Activated CD4-positive, alpha-beta T cell treated with anti-CD3 and anti-CD28 coated beads for 1 hour (primary cell): ENCODE measurements around the gene REG1B.

Source experiments
- DNase-seq: peaks from one replicate; pipeline ENCODE4 v3.0.0-alpha.2; 2020

REG1B gene, protein sequence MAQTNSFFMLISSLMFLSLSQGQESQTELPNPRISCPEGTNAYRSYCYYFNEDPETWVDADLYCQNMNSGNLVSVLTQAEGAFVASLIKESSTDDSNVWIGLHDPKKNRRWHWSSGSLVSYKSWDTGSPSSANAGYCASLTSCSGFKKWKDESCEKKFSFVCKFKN

DNA sequence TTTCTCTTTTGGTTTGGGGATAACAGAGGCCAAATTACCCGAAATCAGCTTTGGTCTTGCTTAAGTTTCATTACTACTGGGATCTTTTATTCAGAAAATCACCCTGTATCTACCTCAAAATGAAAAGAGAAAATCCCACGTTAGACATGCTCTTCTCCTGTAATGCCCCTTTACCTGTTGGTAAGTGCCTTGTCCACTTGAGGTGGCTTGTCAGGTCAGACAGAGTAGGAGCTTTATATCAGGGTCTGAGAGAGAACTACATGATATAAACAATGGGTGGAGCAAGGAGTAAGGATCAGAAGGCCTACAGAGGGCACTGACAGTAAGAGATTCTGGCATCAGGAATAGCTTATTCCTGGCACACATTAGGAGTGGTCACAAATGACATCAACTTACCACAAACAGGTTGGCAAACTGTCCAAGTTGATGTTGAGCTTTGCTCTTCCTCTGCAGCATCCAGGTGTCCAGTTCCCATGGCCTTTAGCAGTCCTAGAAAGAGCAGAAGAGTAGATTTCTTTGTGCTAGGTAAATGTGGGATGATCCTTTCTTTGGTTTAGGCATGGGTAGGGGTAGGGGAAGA, at the start of gene REG1B:
REG1B (minus strand) TSS at position 209 of the 580 bp plus-strand sequence. CDS start 381 bp downstream, outside the sequence.
- no peak for DNase-seq

DNA sequence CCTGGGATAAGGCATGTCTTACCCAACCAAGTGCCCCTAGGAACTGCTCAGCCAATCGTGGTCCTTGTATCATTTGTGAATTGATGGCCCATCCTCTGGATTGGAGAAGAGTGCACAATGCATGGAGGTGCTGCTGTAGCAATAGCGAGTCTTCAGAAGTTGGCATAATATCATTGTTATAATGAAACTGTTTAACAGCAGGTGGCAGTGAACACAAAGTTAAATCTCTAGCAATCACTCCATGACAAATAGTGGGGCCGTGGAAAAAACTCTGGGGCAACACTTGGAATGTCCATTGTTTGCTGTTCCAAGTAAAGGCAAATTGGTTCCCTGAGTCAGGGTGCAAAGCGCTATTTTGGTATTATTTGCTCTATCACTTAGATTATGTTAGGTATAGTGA, 43.9 kb upstream of the REG1B start:
- DNase-seq, result no peak

DNA sequence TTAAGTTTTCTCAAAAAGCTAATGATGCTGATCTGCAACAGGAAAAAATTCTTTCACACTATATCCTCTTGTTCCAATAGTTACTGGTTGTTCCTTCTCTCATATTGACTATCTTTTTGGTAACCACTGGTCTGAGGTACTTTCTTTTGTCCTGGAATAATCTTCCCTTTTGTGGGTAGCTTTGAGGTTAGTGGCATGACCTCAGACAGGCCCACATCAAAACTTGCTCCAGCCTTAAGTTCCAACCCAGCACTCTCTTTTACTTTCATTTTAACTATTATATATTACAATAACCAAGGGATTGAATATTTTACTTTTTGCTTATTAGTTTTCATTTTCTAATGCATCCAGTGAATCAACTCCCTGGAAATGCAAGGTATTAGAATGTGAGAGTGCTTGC, 42.0 kb upstream of the REG1B start:
- no peak for DNase-seq

DNA sequence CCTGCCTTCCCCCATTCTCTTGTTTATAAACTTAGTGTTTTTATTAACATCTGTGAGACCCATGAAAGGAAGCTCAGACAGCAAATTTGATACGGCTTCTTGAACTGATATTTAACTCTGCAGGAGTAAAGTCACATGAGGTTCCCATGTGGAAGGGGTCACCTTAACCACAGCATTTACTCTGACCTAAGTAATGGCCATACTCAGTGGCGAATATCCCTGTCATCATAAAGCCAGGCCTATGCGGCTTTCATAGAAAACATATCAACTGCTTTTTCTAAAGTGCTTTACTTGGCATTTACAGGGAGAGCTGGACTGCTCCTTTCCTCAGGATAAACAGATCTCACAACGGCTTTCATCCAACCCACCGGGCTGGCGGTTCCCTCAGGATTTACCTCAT, 41.5 kb upstream of the REG1B start:
- no peak for DNase-seq

DNA sequence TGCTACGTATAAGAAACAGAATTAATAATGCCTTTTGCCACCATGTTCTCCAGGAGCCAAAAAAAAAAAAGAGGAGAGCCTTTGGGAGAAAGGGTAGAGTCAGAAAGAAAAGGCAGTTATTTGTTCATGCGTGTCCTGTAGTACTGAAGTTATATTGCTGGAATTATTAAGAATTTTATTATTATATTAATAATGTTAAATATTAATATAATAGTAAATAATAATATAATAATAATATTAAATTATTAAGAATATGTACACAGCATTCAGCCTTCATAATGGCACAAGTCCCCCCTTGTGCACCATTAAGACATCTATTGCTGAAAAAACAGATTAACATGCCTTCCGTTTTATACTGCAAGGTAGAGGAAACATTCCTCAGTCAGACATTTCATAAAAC, 40.6 kb upstream of the REG1B start:
- no peak for DNase-seq

DNA sequence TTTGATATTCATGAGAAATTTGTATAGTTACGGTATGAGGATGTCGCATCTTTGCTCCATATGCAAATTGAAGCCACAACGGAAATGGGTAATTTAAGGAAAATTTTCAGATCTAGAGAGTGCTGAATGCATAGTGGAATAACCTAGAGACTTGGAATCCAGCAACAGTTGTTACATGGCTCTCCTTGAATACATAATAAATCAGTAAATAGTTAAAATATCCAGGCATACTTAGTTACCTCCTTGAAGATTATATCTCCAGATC, 37.9 kb upstream of the REG1B start:
- DNase-seq, result no peak

DNA sequence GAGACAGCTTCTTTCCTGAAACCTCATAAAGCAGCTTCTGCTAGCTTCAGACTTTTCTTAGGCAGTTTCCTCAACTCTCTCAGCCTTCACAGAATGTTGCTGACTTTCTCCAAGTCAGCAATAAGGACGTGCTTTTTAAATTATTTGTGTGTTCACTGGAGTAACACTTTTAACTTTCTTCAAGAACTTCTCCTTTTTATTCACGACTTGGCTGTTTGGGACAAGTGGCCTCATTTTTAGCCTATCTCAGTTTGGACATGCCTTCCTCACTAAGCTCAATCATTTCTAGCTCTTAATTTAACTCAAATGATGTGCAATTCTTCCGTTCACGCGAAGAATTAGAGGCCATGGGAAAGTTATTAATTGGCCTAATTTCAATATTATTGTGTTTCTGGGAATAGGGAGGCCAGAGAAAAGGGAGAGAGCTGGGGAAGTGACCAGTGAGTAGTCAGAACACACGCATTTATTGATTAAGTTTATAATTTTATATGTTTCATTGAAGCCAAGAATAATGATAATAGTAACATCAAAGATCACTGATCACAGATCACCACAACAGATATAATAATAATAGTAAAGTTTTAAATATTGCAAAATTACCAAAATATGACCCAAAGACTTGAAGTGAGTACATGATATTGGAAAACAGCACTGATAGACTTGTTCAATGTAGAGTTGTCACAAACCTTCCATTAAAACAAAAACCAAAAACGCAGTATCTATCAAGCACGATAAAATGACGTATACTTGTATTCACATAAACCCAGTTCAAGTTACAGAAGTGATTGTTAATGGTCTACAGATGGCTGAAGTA, 37.3 kb upstream of the REG1B start:
- no peak for DNase-seq

DNA sequence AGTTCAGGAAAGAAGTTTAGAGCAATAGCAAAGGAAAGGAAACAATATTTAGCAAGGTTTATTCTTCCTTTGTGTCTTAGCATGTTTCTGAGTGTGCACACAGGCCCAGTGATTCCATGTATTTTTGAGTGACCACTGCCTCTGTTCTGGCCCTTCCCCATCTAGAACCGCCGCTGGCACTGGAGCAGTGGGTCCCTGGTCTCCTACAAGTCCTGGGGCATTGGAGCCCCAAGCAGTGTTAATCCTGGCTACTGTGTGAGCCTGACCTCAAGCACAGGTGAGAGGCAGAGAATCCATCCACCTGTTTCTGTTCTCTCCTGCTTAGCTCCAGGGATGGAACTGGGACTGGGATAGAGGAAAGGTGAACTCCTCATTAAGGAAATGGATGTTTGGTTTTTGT, 34.9 kb upstream of the REG1B start:
- no peak for DNase-seq

DNA sequence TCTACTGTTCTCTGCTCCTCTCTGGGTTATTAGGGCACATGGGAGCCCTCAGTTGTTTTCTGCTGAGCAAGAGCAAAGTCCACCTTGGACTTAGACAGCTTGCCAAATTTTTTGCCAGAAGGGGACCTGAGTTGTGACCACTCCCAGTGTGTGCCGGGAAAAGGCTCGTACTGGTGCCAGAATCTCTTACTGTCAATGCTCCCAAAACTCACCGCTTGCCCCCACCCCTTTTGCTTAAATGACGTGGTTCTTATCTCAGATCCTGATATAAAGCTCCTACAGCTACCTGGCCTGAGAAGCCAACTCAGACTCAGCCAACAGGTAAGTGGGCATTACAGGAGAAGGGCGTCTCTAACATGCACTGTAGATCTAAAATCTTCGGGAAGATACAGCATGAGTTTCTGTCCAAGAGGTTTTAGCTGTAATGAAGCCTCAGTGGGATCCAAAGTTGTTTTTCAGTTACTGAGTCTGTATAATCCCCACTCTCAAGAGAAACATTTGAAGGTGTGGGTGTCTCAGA, 32.5 kb upstream of the REG1B start, which contains the start of gene REG1A:
REG1A (plus strand) TSS at position 295 of the 520 bp plus-strand sequence. CDS start 374 bp downstream, outside the sequence.
- no peak for DNase-seq

DNA sequence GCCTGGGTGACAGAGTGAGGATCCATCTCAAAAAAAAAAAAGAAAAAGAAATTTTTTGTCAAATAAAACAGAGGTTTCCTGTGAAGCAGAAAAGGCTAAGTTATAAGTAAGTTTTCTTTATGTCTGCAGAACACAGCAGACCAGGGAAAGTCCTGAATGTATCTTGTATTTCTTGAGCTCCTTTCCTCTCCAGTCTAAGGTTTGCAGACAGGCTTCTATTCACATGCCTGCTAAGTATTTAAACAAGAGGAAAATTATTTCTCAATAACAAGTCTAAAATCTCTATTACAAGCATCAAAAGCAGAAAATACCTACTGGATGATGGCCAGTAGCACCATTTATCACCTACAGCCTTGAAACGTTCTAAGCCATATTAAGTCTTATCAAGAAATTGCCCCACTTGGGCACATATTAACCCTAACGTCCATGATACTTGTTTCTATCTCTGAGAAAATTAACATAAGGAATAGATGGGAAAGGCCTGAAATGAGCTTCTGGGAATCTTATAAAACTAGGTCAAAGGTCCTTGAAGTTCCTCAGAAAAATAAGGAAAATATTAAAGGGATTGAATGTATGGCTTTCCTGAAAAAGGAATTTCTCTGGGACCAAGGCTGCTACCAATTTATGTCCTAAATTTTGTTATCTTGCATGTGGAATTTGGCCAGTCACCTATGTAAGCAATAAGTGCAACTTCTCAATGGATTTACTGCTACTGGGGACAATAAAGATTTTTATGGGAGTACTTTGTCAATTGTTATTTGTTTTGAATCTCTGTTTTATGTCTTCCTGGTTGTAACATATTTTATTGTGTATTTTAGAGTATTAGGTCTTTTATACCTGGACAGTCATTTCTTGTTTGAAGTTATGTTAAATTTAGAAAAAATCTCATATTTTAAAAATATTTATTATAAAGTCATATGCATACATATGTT, 29.5 kb upstream of the REG1B start:
- no peak for DNase-seq

DNA sequence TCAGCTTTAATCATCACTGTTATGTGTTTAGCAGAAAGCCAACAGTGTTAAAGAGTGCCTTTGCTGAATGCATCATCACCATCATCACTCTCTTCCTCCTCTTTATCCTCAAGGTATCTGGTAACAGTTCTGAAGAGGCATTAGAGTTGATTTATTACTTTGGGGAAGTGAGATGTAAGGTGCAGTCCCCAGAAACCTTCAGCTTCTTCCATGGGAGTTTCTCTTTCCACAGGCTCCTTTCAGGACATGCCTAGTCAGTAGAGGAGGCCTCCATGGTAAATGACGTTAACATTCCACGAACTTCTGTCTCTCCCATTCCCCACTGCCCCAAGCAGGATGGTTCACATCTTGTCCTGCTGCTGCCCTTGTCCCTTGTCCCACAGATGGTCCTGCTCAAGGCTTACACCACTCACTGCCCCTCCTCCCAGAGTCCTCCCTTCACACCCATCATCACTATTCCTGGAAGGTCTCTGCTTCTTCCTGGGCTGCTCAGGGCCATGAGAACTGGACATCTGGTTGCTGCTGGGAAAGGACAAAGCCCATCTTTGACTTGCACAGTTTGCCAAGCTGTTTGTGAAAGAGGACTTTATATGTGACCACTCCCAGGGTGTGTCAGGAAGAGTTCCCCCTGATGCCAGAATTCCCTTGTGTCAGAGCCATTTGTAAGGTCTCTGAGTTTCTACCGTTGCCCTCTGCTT, 27.2 kb upstream of the REG1B start:
- DNase-seq, result no peak

DNA sequence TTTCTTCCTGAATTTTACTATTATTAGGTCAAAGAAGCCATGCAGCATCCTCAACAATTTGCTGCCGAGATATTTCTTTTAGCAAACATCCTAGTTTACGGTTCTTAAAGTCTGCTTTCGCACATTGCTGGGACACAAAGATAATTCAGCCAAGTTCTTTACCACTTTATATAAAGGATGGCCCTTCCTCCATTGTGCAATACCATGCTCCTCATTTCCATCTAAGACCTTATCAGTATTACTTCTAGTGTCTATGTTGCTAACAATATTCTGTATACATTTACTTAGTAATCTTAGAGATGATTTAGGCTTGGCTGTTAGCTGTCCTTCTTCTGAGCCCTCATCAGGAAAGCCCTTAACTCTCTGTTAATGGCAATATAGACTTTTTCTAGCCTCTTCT, 24.5 kb upstream of the REG1B start:
- no peak for DNase-seq

DNA sequence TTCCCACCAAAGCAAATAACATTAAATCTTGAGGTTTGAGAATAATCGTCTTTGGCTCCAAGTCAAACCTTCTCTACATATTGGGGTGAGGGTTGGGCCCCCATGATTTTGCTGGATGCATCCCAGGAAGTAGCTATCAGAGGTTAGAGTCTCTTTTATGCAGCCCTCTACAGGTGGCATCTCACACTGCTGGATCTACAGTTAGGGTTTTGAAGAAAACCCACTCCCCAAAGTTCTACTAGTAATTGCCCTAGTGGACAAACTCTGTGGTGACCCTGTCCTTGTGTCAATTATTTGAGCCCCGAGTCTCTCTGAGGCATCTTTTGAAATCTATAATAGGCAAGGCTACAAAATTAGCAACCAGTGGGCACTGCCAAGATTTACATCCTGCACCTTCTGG, 17.5 kb upstream of the REG1B start:
- DNase-seq, result no peak

DNA sequence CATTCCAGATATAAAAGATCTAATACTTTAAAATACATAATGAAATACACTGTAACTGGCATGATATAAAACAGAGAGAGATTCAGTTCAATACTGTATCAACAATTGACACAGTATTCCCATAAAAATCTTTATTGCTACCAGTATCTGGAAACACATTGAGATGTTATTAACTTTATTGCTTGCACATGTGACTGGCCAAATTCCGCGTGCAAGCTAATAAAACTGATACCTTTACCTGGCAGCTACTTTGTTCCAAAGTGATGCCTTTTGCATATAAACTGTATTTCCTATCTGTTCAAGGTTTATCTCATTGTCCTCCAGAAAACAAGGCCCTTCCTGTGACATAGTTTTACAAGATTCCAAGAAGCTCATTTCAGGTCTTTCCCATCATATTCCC, 15.4 kb upstream of the REG1B start:
- DNase-seq, result no peak

DNA sequence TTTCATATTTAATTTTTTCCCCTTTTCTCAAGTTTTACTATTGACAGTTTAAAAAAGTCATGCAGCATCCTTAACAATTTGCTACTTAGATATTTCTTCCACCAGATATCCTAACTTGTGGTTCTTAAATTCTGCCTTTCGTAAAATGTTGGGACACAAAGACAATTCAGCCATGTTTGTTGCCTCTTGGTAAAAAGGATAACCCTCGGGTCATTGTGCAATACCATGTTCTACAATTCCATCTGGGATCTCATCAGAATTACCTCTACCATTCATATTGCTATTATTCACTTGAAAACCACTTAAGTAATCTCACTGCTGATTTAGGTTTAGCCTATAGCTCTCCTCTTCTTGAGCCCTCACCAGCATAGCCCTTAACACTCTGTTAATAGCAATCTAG, 13.2 kb upstream of the REG1B start:
- DNase-seq, result no peak

DNA sequence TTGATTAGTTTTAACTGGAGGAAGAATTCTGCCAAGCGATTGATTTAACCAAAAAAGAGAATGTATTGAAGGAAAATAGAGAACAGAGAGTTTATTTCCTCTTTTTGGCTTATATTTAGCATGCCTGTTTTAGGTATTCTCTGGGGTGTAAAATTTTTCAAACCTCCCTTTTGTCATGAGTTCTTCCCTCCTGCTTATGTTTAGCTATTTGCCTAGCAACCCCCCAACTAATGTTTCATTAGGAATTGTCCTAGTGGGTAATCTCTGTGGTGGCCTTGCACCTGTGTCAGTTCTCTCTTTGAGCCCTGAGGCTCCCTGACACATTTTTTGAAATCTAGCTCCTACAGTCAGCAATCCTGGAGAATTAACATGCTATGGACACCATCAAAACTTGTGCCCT, 12.5 kb upstream of the REG1B start:
- DNase-seq, result no peak

DNA sequence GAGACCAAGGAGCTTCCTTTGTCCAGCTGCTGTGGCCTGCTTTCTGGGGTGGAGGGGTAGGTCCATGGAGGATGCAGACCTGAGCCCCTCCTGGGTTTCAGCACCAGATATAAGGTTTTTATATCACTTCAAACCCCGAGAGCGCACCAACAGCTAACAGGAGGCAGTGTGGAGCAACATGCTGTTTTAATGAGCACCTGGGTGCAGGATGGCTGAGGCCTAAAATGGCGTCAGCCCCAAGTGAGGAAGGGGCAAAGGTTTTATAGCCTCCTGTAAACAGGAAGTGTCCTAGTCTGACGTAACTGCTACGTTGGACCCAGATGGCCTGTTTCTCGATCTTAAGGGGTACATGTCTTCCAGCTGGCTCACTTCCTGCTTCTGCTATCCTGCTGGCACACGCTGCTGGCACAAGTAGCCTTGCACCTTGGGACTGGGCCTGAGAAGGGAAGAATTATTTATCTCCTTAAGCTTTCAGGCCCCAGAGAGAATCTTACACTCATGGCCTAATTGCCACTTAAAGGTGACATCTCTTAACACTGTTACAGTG, 11.4 kb upstream of the REG1B start:
- no peak for DNase-seq

DNA sequence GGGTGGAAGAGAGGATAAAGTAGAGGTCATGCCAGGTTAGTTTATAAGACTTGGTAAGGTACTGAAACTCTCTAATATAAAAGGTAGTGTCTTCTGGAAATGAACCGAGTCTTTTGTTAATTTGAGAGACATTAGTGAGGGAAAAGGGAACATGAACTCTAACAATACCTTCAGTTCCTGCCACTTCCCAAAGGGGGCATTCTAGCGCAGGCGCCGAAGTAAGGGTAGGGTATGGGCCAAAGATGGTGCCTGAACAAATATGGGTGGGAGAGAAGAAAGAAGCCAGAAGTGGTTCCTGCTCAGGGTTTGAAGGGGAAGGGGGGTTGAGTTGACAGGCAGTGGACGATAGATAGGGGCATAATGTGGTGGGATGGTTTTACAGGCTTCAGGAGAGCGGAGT, 10.1 kb upstream of the REG1B start:
- no peak for DNase-seq

DNA sequence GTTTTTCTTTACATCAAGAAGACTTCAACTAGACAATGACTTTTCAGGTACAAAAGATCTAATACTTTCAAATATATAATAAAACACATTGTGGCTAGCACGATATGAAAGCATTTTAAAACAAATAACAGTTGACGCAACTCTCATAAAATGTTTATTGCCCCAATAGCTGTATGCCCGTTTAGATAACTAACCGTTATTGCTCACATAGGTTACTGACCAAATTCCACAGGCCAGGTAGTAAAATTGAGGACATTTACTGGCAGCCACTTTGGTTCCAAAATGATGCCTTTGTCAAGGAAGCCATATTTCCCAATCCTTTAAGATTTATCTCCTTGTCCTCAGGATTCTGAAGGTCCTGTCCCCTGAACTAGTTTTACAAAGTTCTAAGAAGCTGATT, 2.9 kb upstream of the REG1B start:
- DNase-seq, result no peak

DNA sequence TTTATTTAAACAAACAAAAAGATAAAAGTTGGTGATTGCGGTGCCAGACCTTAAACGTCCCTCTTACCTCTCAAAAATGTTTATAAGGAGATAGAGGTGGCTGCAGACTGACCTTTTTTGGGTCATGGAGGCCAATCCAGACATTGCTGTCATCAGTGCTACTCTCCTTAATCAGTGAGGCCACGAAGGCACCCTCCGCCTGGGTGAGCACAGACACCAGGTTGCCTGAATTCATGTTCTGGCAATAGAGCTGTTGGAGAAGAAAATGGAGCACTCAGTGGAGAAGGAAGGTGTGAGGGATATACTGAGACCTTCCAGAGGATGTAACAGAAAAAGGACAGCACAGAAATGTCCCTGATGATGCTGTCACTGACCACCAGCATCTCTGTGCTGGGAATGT, 1.5 kb downstream of the REG1B start:
- no peak for DNase-seq

DNA sequence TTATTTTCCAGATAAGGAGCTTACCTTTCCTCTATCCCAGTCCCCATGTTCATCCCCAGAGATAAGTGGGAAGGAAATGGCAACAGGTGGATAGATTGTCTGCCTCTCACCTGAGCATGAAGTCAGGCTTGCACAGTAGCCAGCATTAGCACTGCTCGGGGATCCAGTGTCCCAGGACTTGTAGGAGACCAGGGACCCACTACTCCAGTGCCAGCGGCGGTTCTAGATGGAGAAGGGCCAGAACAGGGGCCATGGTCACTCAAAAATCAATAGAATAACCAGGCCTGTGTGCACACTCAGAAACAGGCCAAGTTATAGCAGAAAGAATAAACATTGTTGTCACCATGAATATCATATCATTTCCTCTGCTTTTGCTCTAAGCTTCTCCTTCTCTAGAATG, 2.4 kb downstream of the REG1B start:
- DNase-seq, result no peak

DNA sequence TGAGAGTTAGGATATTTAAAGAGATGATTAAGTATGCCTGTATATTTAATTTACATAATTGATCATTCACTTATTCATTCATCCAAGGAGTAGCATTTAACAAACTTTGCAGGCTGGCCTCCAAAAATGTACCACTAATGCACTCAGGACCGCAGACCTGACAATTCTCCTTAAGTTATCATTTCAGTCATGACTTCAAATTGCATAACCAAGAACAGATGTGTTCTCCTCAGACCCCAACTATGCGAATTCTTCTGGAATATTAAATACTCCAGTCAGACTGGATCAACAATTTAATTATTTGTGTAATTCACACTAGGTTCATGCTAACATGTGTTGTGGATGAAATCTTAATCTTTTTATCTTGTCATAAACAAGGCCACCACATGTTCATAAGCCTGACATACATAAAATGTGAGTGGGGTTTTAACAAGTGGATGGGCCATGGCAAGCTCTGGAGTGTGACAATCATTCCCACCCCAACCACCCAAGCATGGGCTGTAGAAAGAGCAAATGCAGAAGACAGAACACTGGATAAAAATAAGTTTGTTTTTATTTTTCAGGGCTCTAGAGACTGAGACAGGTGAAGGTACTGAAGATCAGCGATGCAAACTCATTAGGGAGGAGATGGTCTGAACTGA, 3.2 kb downstream of the REG1B start:
- no peak for DNase-seq
